HepG2 (cell line): ENCODE results near the gene SHFL. TPM values are rescaled to one million over a fixed set of nuclear protein-coding genes. Genes with fewer than 3 reads are reported as not detected.
A peak's percentile ranks its signal among the peaks of the same experiment; 100 is the strongest.

Source experiments
- ATAC-seq: fragments of 200-7000 bp; cut with Tn5 transposase; 3 replicates; pipeline ENCODE4 v1.9.1; 2020; ENCODE audit warnings: mild to moderate bottlenecking, moderate library complexity
- BruUV-seq: library from RNA; stranded (reverse); fragments of 400-500 nt; replicated peaks from 2 replicates; lab custom pipeline; 2021; lab: Mats Ljungman, UMichigan
- CTCF ChIA-PET: fragments of 300-600 bp; formaldehyde crosslinking; extraction: SDS; loops from one replicate; lab custom pipeline; 2021; ENCODE audit warnings: low total read pairs, inconsistent platforms, low intra/inter-chr PET ratio; lab: Yijun Ruan, JAX
- POLR2A ChIA-PET: fragments of 350-600 bp; sonication (Branson Sonifier 250); formaldehyde crosslinking; loops from one replicate; lab custom pipeline; 2020; ENCODE audit warnings: antibody characterized with exemption, inconsistent platforms; lab: Yijun Ruan, JAX
- DNase-seq: peaks from one replicate; pipeline ENCODE4 v3.0.0-alpha.2; 2015; ENCODE audit warnings: low spot score
- FAIRE-seq: peaks from 3 replicates; lab custom pipeline; 2011; peaks lifted over from hg19 to GRCh38; lab: Jason Lieb, UNC
- H2AFZ ChIP-seq: one replicate; pipeline ENCODE4 v1.6.1; 2011; ENCODE audit warnings: low read length, inconsistent platforms
- H3K27ac ChIP-seq: fragments of 300-600 bp; 3 replicates; pipeline ENCODE4 v1.8.0; 2011; ENCODE audit warnings: mixed run types, mild to moderate bottlenecking, mixed read lengths, low read length, inconsistent platforms; ENCODE audit not compliant: insufficient read depth; ENCODE audit errors: extremely low read length
- H3K27me3 ChIP-seq, 2 experiments: fragments of 200-600 bp in 1 of 2; 2 replicates in 1 of 2; 3 replicates in 1 of 2; pipeline versions ENCODE4 v1.6.0 to v1.8.0; 2011; ENCODE audit warnings: low read length in 2 of 2, mild to moderate bottlenecking in 2 of 2, moderate library complexity in 2 of 2, inconsistent platforms in 1 of 2; ENCODE audit not compliant: insufficient read depth in 2 of 2, control insufficient read depth in 1 of 2
- H3K36me3 ChIP-seq, 2 experiments: fragments of 200-600 bp in 1 of 2; replicated peaks in 1 of 2; 2 replicates in 1 of 2; 3 replicates in 1 of 2; pipeline versions ENCODE4 v1.5.1 to v1.8.0; 2011; ENCODE audit warnings: low read length in 2 of 2, inconsistent platforms in 1 of 2; ENCODE audit not compliant: insufficient read depth in 2 of 2, control insufficient read depth in 1 of 2
- H3K4me1 ChIP-seq: 2 replicates; pipeline ENCODE4 v1.5.1; 2012; ENCODE audit warnings: low read length, inconsistent platforms; ENCODE audit not compliant: insufficient read depth
- H3K4me2 ChIP-seq: 2 replicates; pipeline ENCODE4 v1.6.0; 2011; ENCODE audit warnings: low read depth, low read length, inconsistent platforms
- H3K4me3 ChIP-seq, 3 experiments: fragments of 200-600 bp in 1 of 3; sonication (generic), shearing (Covaris generic) in 1 of 3; replicated peaks in 1 of 3; 2 replicates each; pipeline ENCODE4 v1.5.1; 2011 to 2016; ENCODE audit warnings: low read length in 3 of 3, inconsistent platforms in 2 of 3, low read depth in 2 of 3, mild to moderate bottlenecking in 2 of 3, control low read depth in 1 of 3, mixed read lengths in 1 of 3; ENCODE audit not compliant: insufficient read depth in 1 of 3
- H3K79me2 ChIP-seq: one replicate; pipeline ENCODE4 v1.6.1; 2011; ENCODE audit warnings: low read length, inconsistent platforms; ENCODE audit not compliant: insufficient read depth
- H3K9ac ChIP-seq: 2 replicates; pipeline ENCODE4 v1.6.0; 2011; ENCODE audit warnings: mild to moderate bottlenecking, low read depth, low read length, inconsistent platforms; ENCODE audit not compliant: insufficient read depth
- H3K9me3 ChIP-seq: 2 replicates; pipeline ENCODE4 v1.5.1; 2012; ENCODE audit warnings: mild to moderate bottlenecking, low read length
- H4K20me1 ChIP-seq: 2 replicates; pipeline ENCODE4 v1.6.0; 2011; ENCODE audit warnings: inconsistent platforms, mild to moderate bottlenecking, low read length, moderate library complexity; ENCODE audit not compliant: insufficient read depth
- AGO2 ChIP-seq: fragments of 200-400 bp; formaldehyde crosslinking; optimal IDR thresholded peaks from 2 replicates; pipeline ENCODE3; 2017; ENCODE audit warnings: mild to moderate bottlenecking, low read depth, low read length, moderate library complexity
- FLYWCH1 ChIP-seq: sonication (generic); formaldehyde crosslinking; IDR thresholded peaks from 2 replicates; pipeline ENCODE4 v1.8.1; 2023; ENCODE audit warnings: mild to moderate bottlenecking, missing genetic modification reagents
- PATZ1 ChIP-seq: sonication (generic); formaldehyde crosslinking; IDR thresholded peaks from 2 replicates; pipeline ENCODE4 v1.4.0; 2020; ENCODE audit warnings: missing genetic modification reagents
- POLR2A ChIP-seq, 2 experiments: IDR thresholded peaks; 2 replicates each; pipeline ENCODE4 v1.6.1; 2011; ENCODE audit warnings: low read depth in 2 of 2, low read length in 2 of 2, mild to moderate bottlenecking in 1 of 2, moderate library complexity in 1 of 2; ENCODE audit not compliant: insufficient read depth in 1 of 2
- RBFOX2 ChIP-seq: fragments of 200-400 bp; formaldehyde crosslinking; IDR thresholded peaks from 2 replicates; pipeline ENCODE4 v1.6.1; 2017; ENCODE audit warnings: low read depth, mild to moderate bottlenecking, low read length
- ZNF451 ChIP-seq: sonication (generic); formaldehyde crosslinking; IDR thresholded peaks from 2 replicates; pipeline ENCODE4 v1.5.0; 2020; ENCODE audit warnings: mild to moderate bottlenecking, missing genetic modification reagents
- ZNF782 ChIP-seq: sonication (generic); formaldehyde crosslinking; IDR thresholded peaks from 2 replicates; pipeline ENCODE4 v1.4.0; 2020; ENCODE audit warnings: missing genetic modification reagents, mild to moderate bottlenecking, borderline replicate concordance
- WGBS: methylation state at CpG from one replicate; pipeline ENCODE4 v1.1.6; 2017; ENCODE audit warnings: low lambda C conversion rate; 5-methylcytosine and 5-hydroxymethylcytosine counted together
- in situ Hi-C: cut with HindIII; loops from 2 replicates; pipeline ENCODE4 v1.10.0; 2017; ENCODE audit warnings: low pct_unique_long_range_greater_than_20kb; ENCODE audit not compliant: extremely low pct_ligation_motif_present
- intact Hi-C: fragments of 100-400 bp; cut with micrococcal nuclease; formaldehyde crosslinking; loops from one replicate; pipeline ENCODE4 v1.10.0; 2022; ENCODE audit not compliant: unreplicated experiment
- polyA plus RNA-seq, 8 experiments: library from polyadenylated mRNA; depleted of rRNA in 3 of 8; stranded (reverse) in 7 of 8; unstranded in 1 of 8; fragments of >200 nt; fragmentation: Illumina TruSeq in 4 of 8; extraction: Trizol in 4 of 8; gene quantifications; 2 replicates each; pipeline versions ENCODE4 v1.2.1 to v1.2.3, GENCODE V29; 2011 to 2016; ENCODE audit warnings: low read depth in 4 of 8, missing spikeins in 1 of 8, mixed read lengths in 1 of 8; ENCODE audit not compliant: insufficient read depth in 1 of 8
- total RNA-seq, 5 experiments: library from RNA; depleted of rRNA; stranded (reverse); fragments of >200 nt; fragmentation: Illumina TruSeq; extraction: Trizol; gene quantifications; 2 replicates each; pipeline ENCODE4 v1.2.3, GENCODE V29; 2016; ENCODE audit warnings: low read depth in 1 of 5

The SHFL gene
- total and polyA plus RNA-seq, 2 of the 13 experiments (the other 11 are each of a cell fraction or from before 2014, with no cell fraction given) = 12.3 to 36.4 TPM

GRCh38 chr19:10110076-10110971 lies 24.2 kb downstream of the SHFL start:
- FAIRE-seq (no peak), ATAC-seq (no peak), DNase-seq (no peak)
- TF ChIP-seq POLR2A (IDR thresholded peaks at IDR 0.05; ENCODE audit: insufficient read depth in 1 of 2, low read depth in 2 of 2, low read length in 2 of 2) = 0 out of 4 replicates have a peak, but pooled peaks of 1 of the 2 experiments have one; percentile 29
- no peak for TF ChIP-seq PATZ1 (CRISPR knock-in tag)
- TF ChIP-seq ZNF451 (CRISPR knock-in tag) = no peak
- no peak for TF ChIP-seq FLYWCH1 (CRISPR knock-in tag)
- peak; percentile 62 for TF ChIP-seq AGO2
- no peak for TF ChIP-seq ZNF782 (CRISPR knock-in tag)
- TF ChIP-seq RBFOX2 = peak; percentile 77
- H2AFZ ChIP-seq = no peak overlapping the region
- H3K9me3 ChIP-seq = no peaks in the 10 kb centered on the region
- H3K79me2 ChIP-seq = peaks cover 19% of the 10 kb centered on the region
- no peak overlapping the region for H3K4me3 ChIP-seq
- H3K36me3 ChIP-seq = peaks cover 24 to 50% of the 10 kb centered on the region in 2 experiments
- in situ Hi-C loops = no loop called here
- peaks cover 37% of the 10 kb centered on the region for H3K4me1 ChIP-seq
- intact Hi-C loops = no loop called here
- no peak overlapping the region for H3K27ac ChIP-seq
- POLR2A ChIA-PET = no interaction called here
- CTCF ChIA-PET = no interaction called here
- BruUV-seq = no TSS peak
- peaks cover 13% of the 10 kb centered on the region; the same call in 1 of the 2 replicates for H4K20me1 ChIP-seq
- no peak overlapping the region for H3K9ac ChIP-seq
- 96% methylated on average over 35 of the region's 44 CpGs for WGBS
- no peak overlapping the region for H3K4me2 ChIP-seq
- H3K27me3 ChIP-seq = no peaks in the 10 kb centered on the region; a peak in 1 of 5 replicates
